22Rv1 (cell line): ENCODE results near the gene DOC2A.

Source experiments
- CTCF ChIP-seq: fragments of 450-650 bp; IDR thresholded peaks from 2 replicates; pipeline ENCODE4 v1.5.1; 2017; ENCODE audit warnings: mild to moderate bottlenecking
- ZFX ChIP-seq: fragments of 450-650 bp; IDR thresholded peaks from 2 replicates; pipeline ENCODE4 v1.6.1; 2017; ENCODE audit warnings: antibody characterized with exemption, borderline replicate concordance

DNA sequence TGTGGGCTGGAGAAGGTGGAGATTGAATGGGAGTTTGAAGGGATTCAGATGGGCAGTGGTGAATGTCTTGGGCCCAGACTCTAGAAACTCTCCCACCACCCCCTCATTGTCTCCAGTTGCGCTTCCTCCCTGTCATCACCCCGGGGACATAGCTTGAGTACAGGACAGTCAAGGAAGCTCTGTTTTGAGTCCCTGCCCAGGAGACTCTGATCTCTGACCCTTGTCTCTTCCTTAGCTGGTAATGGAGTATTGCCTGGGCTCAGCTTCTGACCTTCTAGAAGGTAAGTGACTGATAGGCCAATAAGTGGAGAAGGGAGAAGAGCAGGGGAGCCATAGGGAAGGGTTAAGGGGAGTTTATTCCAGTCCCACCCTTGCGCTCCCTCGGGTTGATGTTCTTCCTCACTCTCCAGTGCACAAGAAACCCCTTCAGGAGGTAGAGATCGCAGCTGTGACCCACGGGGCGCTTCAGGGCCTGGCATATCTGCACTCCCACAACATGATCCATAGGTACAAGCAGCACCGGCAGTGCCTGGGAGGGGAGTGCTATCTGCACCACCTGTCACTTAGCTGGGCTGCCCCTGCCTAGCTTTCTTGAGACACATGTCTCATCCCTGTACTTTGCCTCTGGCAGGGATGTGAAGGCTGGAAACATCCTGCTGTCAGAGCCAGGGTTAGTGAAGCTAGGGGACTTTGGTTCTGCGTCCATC, 32.1 kb downstream of the DOC2A start:
- TF ChIP-seq CTCF (no peak), ZFX (no peak)
